BJ (cell line): ENCODE data around the gene TYR. TPM values are rescaled to one million over a fixed set of nuclear protein-coding genes. Genes with fewer than 3 reads are reported as not detected.
"Not testable (repeated sequence)": the region's sequence is repeated elsewhere in the genome, so short reads cannot be mapped to it uniquely, and the experiment has no call there.

ENCODE experiments used
- CTCF ChIA-PET: fragments of 350-600 bp; formaldehyde crosslinking; extraction: SDS; loops from one replicate; lab custom pipeline; 2021; ENCODE audit warnings: antibody characterized with exemption, inconsistent platforms; lab: Yijun Ruan, JAX
- POLR2A ChIA-PET: fragments of 300-600 bp; sonication (Branson Sonifier 250); formaldehyde crosslinking; extraction: SDS; loops from one replicate; lab custom pipeline; 2021; ENCODE audit warnings: antibody characterized with exemption; lab: Charles Lee
- DNase-seq: peaks from one replicate; pipeline ENCODE4 v3.0.0-alpha.2; 2011; ENCODE audit warnings: low read depth
- H3K27me3 ChIP-seq: 2 replicates; pipeline ENCODE4 v1.6.0; 2011; ENCODE audit warnings: low read length; ENCODE audit not compliant: control insufficient read depth, insufficient read depth
- H3K36me3 ChIP-seq: 2 replicates; pipeline ENCODE4 v1.5.1; 2011; ENCODE audit warnings: low read length; ENCODE audit not compliant: control insufficient read depth, insufficient read depth
- H3K4me3 ChIP-seq: 2 replicates; pipeline ENCODE4 v1.5.1; 2011; ENCODE audit warnings: low read depth, mild to moderate bottlenecking, control low read depth, low read length
- polyA plus RNA-seq: library from polyadenylated mRNA; depleted of rRNA; stranded (reverse); fragments of >200 nt; gene quantifications from 2 replicates; pipeline ENCODE4 v1.2.3, GENCODE V29; 2011
- TF ChIP-seq, protein P1 (sequence below): IDR thresholded peaks from 2 replicates; pipeline ENCODE4 v1.5.1; 2011; ENCODE audit warnings: low read depth, mild to moderate bottlenecking, control low read depth, inconsistent platforms, low read length, moderate library complexity; ENCODE audit not compliant: insufficient read depth

TYR gene
- polyA plus RNA-seq, 1 experiment: not detected

DNA sequence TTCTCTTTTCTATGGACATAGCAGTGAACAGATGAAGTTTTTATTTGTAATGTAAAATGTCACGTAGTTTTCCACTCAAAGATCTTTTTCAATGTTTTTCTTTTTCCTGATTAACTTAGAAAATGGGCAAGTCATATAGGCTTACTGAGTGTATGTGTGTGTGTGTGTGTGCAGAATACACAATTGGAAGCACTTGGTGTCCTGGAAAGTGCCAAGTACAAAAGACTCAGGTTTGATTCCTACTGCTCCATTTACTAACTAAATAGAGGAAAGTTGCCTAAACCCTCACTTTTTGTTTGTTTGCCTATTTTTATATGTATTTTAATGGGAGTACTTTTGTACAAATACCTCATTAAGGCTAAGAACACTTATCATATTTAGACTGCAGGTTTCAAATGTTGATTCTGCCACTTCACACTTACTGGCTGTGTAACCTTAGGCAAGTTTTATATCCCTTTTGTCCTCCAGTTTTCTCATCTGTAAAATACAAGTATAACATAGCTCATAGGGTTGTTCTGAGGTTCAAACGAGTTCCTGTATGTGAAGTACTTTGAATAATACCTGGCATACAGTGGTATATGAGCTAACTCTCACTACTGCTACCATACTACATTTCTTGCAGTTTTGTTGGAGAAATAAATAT is 90.1 kb downstream of the TYR start:
- H3K4me3 ChIP-seq: no peak overlapping the region
- H3K27me3 ChIP-seq: no peaks in the 10 kb centered on the region
- ChIA-PET CTCF (no interaction called here), POLR2A (no interaction called here)
- DNase-seq: no peak
- no peaks in the 10 kb centered on the region for H3K36me3 ChIP-seq
- TF ChIP-seq, protein P1, sequence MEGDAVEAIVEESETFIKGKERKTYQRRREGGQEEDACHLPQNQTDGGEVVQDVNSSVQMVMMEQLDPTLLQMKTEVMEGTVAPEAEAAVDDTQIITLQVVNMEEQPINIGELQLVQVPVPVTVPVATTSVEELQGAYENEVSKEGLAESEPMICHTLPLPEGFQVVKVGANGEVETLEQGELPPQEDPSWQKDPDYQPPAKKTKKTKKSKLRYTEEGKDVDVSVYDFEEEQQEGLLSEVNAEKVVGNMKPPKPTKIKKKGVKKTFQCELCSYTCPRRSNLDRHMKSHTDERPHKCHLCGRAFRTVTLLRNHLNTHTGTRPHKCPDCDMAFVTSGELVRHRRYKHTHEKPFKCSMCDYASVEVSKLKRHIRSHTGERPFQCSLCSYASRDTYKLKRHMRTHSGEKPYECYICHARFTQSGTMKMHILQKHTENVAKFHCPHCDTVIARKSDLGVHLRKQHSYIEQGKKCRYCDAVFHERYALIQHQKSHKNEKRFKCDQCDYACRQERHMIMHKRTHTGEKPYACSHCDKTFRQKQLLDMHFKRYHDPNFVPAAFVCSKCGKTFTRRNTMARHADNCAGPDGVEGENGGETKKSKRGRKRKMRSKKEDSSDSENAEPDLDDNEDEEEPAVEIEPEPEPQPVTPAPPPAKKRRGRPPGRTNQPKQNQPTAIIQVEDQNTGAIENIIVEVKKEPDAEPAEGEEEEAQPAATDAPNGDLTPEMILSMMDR: no peak

DNA sequence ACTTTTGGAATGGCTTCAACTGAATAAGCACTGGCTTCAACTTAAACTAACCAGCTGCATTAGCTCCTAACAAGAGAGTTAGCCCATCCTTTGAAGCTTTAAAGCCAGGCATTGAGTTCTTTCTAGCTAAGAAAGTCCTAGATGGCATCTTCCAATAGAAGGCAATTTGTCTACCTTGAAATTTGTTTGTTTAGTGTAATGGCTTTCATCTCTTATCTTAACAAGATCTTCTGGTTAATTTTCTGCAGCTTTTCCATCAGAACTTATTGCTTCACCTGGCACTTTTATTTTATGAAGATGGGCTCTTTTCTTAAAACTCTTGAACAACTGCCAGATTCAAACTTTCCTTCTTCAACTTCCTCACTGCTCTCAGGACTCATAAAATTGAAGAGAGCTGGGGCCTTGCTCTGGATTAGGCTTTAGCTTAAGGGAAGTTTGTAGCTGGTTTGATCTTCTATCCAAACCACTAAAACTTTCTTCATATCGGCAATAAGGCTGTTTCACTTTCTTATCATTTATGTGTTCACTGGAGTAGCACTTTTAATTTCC is 94.9 kb downstream of the TYR start:
- H3K36me3 ChIP-seq, H3K4me3 ChIP-seq, DNase-seq, CTCF ChIA-PET, POLR2A ChIA-PET, H3K27me3 ChIP-seq: not testable (repeated sequence)

DNA sequence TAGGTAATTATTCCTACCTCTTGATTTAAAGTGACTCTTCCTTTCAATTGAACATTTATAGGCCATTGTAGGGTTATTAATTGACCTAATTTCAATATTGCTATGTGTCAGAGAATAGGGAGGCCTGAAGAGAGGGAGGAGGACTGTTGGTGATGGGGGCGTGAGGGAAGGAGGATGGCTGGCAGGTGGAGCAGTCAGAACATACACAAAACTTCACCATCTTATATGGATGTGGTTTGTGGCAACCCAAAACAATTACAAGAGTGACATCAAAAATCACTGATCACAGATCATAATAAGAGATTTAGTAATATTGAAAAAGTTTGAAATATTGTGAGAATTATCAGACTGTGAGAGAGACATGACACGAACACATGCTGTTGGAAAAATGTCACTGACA is 95.5 kb downstream of the TYR start:
- DNase-seq, CTCF ChIA-PET, POLR2A ChIA-PET, H3K4me3 ChIP-seq, H3K36me3 ChIP-seq, H3K27me3 ChIP-seq: not testable (repeated sequence)

DNA sequence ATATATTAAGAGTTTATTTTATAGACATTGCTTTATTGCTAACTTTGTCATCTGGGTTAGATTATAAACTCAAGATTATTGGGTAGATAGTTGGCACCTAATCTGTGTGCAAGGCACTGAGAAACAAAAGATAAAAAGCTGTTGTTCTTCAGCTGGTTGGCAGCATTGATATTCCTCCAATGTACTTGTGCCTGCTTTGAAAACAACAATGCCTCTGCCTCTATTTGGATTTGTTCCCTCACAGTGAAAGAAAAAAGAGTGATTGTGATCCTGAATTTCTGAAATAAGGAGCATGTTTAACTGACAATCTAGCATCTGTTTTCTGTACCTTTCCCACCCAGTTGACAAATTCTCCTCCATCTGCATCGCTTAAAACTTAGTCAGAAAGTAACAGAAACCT is 98.3 kb downstream of the TYR start:
- no peak for DNase-seq
- Histone ChIP-seq H3K27me3 (no peaks in the 10 kb centered on the region), H3K36me3 (no peaks in the 10 kb centered on the region), H3K4me3 (no peak overlapping the region)
- TF ChIP-seq, protein P1: no peak
- POLR2A ChIA-PET: no interaction called here
- CTCF ChIA-PET: no interaction called here

DNA sequence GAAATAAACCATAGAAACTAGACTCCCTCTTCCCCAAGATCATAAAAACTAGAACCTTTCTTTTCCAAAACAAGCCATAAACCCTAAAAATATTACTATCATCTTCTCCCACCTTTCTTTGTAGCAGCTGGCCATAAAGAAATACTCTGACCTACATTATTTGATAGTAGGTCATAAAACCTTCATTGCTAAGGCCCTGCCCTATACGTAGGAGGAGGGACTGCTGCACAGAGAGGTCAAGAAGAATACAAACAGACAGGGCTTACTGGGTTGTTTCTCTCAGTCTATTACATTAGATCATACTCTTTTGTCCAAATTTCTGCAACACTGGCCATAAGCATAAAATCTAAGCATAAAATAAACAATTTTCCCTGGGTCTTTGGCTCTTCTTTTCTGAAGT is 101.5 kb downstream of the TYR start:
- ChIA-PET CTCF (no interaction called here), POLR2A (no interaction called here)
- no peaks in the 10 kb centered on the region for H3K27me3 ChIP-seq
- no peak overlapping the region for H3K4me3 ChIP-seq
- DNase-seq: no peak
- TF ChIP-seq, protein P1: no peak
- no peaks in the 10 kb centered on the region for H3K36me3 ChIP-seq

DNA sequence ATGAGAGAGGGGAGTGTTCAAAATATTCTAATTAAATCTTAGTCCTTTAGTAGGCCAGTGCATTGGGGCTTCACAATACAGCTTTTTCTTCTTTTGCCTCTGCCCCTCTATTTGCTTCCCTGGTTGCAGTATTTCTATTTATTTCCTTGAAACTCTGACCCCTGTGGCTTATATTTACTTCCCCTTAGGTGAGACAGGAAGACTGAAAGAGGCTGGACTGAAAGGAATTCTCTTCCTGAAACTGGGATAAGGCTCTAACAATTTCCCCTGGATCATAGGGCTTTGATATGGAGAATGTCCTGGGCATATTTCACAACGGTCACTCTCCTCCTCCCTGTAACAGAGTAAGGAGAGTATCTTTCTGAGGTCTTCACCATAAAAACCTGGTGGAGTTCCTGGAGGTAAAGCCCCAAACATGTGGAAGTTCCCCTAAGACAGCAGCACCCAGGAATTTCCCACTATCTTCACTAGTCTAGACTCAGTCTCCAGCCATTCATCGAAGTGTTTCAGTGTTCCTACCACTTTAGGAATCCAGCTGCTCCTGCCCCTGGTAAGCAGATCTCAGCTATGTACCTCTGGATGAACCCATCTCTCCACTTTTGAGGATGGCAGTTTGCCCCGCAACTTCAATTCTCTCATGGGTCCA is 103.5 kb downstream of the TYR start:
- CTCF ChIA-PET, POLR2A ChIA-PET, H3K36me3 ChIP-seq, H3K27me3 ChIP-seq, DNase-seq, H3K4me3 ChIP-seq: not testable (repeated sequence)

DNA sequence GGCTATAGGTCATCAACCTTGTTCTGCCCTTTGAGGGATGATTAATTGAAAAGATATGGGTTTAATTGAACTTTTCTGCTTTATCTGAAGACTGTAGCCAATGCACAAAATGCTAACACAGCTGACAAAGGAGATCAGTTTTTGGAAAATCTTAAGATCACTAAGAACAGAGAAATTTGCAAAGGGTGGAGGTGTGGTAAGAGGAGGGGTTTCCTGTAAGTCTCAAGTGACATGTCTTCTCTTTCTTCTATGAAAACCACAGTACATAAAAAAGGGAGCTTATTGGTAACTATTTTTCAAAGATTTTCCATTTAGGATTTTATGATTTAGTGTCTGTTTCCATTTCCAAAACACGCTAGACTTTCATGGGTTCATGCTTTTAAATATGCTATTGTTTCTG is 108.9 kb downstream of the TYR start:
- H3K4me3 ChIP-seq, H3K27me3 ChIP-seq, POLR2A ChIA-PET, H3K36me3 ChIP-seq, CTCF ChIA-PET, DNase-seq: not testable (repeated sequence)

DNA sequence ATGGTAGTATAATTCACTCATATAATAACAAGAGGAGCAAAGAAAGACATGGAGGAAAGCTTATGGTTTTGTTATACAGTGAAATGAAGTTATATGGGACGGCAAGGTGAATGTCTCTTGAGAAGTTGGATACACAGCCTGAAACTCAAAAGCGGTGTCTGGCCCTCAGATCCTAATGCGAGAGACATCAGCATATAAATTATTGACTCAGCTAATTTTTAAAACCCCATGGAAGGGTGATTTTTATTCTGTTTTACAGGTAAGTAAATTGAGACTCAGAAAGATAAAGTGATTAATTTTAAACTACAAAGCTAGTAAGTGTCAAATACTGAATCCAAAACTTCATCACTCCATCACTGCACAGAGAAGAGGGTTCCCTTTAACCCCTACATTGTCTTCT is 110.3 kb downstream of the TYR start:
- H3K27me3 ChIP-seq, CTCF ChIA-PET, H3K4me3 ChIP-seq, DNase-seq, H3K36me3 ChIP-seq, POLR2A ChIA-PET: not testable (repeated sequence)
